Measurements from ENCODE around the gene ATP8A1. TPM values are rescaled to one million over a fixed set of nuclear protein-coding genes. Genes with fewer than 3 reads are reported as not detected.

The ATP8A1 gene
- total RNA-seq, 1 experiment from 2014 or later = 14.3 TPM

DNA sequence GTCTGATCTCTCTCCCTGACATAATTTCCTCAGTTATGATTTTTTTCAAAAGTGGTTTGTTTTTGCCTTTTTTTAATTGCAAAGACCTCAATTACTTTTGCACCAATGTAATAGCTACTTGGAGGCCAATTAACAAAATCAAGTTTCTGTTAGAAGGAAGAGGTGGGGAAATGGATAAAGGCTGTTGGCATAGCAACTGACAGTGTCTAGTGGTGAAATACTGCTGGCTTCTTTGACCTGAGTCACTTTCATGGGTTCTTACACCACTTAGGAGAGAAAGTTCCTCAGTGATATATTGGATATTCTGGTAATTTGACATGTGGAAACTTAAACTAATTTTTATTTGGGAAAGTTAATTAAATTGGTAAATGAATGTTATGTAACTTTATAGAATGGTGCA lies 26.5 kb upstream of the ATP8A1 start:
- no peaks in the 10 kb centered on the region for H3K4me1 Mint-ChIP-seq
- ChIA-PET POLR2A (no interaction called here), CTCF (no interaction called here)
- H3K9me3 Mint-ChIP-seq = 0 out of 2 replicates have a peak, but pooled peaks cover 3% of the 10 kb centered on the region
- H3K27ac Mint-ChIP-seq = no peak overlapping the region
- DNase-seq (ENCODE audit: low spot score) (no peak), ATAC-seq (no peak)
- H3K4me3 Mint-ChIP-seq = no peak overlapping the region
- H3K27me3 Mint-ChIP-seq (ENCODE audit: low read depth) = no peaks in the 10 kb centered on the region
- TF ChIP-seq TEAD4 (CRISPR knock-in tag; IDR thresholded peaks at IDR 0.05) (no peak), ZNF138 (CRISPR knock-in tag; conservative IDR thresholded peaks at IDR 0.05) (no peak), ATF1 (CRISPR knock-in tag; IDR thresholded peaks at IDR 0.05) (no peak), ZNF317 (CRISPR knock-in tag; IDR thresholded peaks at IDR 0.05; ENCODE audit: borderline replicate concordance, low read depth) (no peak), NFATC4 (CRISPR knock-in tag; IDR thresholded peaks at IDR 0.05) (no peak), ELF4 (CRISPR knock-in tag; IDR thresholded peaks at IDR 0.05; ENCODE audit: low read depth) (no peak), PRRX2 (CRISPR knock-in tag; IDR thresholded peaks at IDR 0.05) (no peak), GRHL2 (CRISPR knock-in tag; IDR thresholded peaks at IDR 0.05; ENCODE audit: insufficient replicate concordance, severe bottlenecking) (no peak), ETV6 (CRISPR knock-in tag; IDR thresholded peaks at IDR 0.05) (no peak), JUN (CRISPR knock-in tag; IDR thresholded peaks at IDR 0.05) (no peak), SMAD4 (CRISPR knock-in tag; IDR thresholded peaks at IDR 0.05) (no peak), RORB (CRISPR knock-in tag; IDR thresholded peaks at IDR 0.05) (no peak), ZBTB21 (CRISPR knock-in tag; IDR thresholded peaks at IDR 0.05; ENCODE audit: borderline replicate concordance) (no peak), HMGA2 (CRISPR knock-in tag; IDR thresholded peaks at IDR 0.05) (no peak), RELA (CRISPR knock-in tag; IDR thresholded peaks at IDR 0.05; ENCODE audit: borderline replicate concordance) (no peak), ZNF671 (CRISPR knock-in tag; IDR thresholded peaks at IDR 0.05) (no peak)
- TF ChIP-seq, protein P1, sequence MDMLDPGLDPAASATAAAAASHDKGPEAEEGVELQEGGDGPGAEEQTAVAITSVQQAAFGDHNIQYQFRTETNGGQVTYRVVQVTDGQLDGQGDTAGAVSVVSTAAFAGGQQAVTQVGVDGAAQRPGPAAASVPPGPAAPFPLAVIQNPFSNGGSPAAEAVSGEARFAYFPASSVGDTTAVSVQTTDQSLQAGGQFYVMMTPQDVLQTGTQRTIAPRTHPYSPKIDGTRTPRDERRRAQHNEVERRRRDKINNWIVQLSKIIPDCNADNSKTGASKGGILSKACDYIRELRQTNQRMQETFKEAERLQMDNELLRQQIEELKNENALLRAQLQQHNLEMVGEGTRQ (CRISPR knock-in tag; IDR thresholded peaks at IDR 0.05) = no peak
- TF ChIP-seq, protein P2, sequence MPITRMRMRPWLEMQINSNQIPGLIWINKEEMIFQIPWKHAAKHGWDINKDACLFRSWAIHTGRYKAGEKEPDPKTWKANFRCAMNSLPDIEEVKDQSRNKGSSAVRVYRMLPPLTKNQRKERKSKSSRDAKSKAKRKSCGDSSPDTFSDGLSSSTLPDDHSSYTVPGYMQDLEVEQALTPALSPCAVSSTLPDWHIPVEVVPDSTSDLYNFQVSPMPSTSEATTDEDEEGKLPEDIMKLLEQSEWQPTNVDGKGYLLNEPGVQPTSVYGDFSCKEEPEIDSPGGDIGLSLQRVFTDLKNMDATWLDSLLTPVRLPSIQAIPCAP (CRISPR knock-in tag; IDR thresholded peaks at IDR 0.05) = no peak
- TF ChIP-seq, protein P3, sequence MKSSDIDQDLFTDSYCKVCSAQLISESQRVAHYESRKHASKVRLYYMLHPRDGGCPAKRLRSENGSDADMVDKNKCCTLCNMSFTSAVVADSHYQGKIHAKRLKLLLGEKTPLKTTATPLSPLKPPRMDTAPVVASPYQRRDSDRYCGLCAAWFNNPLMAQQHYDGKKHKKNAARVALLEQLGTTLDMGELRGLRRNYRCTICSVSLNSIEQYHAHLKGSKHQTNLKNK (CRISPR knock-in tag; IDR thresholded peaks at IDR 0.05) = no peak
- H3K36me3 Mint-ChIP-seq = no peaks in the 10 kb centered on the region

DNA sequence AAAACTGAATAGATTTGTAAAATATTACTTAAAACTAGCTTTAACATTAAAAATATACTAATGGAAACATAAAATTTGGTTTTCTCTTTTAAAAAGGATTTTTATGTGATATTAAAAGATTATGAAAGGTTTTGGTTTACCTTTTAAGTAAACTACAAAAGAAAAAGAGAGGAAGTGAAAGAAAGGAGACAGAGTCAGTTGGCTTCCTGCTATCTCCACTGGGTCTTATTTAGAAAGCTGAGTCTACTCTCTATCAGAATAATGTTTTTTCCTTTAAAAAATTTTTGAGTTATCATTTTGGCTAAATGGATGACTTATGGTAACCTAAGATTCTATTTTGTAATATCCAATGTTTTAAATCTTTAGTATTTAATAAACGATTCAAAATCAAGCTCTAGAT lies 21.6 kb upstream of the ATP8A1 start:
- ChIA-PET POLR2A (interaction anchor here (0.7 kb wide), 1 partner anchor 243 kb away, joined by 4 read pairs; no protein-coding TSS in a partner anchor), CTCF (no interaction called here)
- Mint-ChIP-seq H3K4me1 (peaks cover 7% of the 10 kb centered on the region), H3K9me3 (peaks cover 10% of the 10 kb centered on the region), H3K4me3 (no peak overlapping the region), H3K36me3 (no peaks in the 10 kb centered on the region), H3K27me3 (ENCODE audit: low read depth) (no peaks in the 10 kb centered on the region), H3K27ac (no peak overlapping the region)
- DNase-seq (ENCODE audit: low spot score) (no peak), ATAC-seq (no peak)
- TF ChIP-seq GTF2I (CRISPR knock-in tag; conservative IDR thresholded peaks at IDR 0.05) = no peak
- TF ChIP-seq, protein P4, sequence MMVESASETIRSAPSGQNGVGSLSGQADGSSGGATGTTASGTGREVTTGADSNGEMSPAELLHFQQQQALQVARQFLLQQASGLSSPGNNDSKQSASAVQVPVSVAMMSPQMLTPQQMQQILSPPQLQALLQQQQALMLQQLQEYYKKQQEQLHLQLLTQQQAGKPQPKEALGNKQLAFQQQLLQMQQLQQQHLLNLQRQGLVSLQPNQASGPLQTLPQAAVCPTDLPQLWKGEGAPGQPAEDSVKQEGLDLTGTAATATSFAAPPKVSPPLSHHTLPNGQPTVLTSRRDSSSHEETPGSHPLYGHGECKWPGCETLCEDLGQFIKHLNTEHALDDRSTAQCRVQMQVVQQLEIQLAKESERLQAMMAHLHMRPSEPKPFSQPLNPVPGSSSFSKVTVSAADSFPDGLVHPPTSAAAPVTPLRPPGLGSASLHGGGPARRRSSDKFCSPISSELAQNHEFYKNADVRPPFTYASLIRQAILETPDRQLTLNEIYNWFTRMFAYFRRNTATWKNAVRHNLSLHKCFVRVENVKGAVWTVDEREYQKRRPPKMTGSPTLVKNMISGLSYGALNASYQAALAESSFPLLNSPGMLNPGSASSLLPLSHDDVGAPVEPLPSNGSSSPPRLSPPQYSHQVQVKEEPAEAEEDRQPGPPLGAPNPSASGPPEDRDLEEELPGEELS (CRISPR knock-in tag; IDR thresholded peaks at IDR 0.05) = no peak
- no peak for TF ChIP-seq CBFB (CRISPR knock-in tag; IDR thresholded peaks at IDR 0.05; ENCODE audit: low read depth)
- TF ChIP-seq, protein P5, sequence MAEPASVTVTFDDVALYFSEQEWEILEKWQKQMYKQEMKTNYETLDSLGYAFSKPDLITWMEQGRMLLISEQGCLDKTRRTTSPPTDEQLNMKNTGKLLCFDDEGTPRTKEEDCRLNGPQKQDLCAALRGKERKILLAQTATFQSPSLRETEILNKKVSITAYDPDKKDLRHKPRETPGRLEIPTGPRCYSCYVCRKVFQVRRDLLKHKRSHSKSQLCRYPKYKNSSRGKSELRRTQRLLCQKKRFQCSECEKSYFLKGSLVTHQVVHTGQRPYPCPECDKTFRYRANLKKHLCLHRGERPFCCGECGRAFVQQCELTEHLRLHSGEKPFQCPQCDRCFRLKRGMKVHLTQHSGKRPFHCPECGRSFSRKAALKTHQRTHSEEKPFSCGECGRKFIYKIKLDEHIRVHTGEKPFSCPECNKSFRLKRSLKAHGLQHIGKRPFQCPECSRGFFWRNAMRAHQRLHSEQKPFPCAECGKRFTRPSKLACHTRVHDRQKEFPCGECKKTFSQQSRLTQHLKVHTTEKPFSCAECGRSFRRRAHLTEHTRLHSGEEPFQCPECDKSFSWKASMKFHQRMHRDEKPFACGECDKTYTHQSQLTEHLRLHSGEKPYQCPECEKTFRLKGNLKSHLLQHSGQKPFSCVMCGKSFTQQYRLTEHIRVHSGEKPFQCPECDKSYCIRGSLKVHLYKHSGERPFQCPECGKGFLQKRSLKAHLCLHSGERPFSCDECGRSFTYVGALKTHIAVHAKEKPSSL (CRISPR knock-in tag; conservative IDR thresholded peaks at IDR 0.05) = no peak
- TF ChIP-seq, protein P2 (CRISPR knock-in tag; IDR thresholded peaks at IDR 0.05) = no peak
- TF ChIP-seq, protein P3 (CRISPR knock-in tag; IDR thresholded peaks at IDR 0.05) = no peak
- no peak for TF ChIP-seq JAZF1 (CRISPR knock-in tag; IDR thresholded peaks at IDR 0.05)
- TF ChIP-seq NFYB (CRISPR knock-in tag; conservative IDR thresholded peaks at IDR 0.05; ENCODE audit: low read depth) = no peak
- TF ChIP-seq, protein P6, sequence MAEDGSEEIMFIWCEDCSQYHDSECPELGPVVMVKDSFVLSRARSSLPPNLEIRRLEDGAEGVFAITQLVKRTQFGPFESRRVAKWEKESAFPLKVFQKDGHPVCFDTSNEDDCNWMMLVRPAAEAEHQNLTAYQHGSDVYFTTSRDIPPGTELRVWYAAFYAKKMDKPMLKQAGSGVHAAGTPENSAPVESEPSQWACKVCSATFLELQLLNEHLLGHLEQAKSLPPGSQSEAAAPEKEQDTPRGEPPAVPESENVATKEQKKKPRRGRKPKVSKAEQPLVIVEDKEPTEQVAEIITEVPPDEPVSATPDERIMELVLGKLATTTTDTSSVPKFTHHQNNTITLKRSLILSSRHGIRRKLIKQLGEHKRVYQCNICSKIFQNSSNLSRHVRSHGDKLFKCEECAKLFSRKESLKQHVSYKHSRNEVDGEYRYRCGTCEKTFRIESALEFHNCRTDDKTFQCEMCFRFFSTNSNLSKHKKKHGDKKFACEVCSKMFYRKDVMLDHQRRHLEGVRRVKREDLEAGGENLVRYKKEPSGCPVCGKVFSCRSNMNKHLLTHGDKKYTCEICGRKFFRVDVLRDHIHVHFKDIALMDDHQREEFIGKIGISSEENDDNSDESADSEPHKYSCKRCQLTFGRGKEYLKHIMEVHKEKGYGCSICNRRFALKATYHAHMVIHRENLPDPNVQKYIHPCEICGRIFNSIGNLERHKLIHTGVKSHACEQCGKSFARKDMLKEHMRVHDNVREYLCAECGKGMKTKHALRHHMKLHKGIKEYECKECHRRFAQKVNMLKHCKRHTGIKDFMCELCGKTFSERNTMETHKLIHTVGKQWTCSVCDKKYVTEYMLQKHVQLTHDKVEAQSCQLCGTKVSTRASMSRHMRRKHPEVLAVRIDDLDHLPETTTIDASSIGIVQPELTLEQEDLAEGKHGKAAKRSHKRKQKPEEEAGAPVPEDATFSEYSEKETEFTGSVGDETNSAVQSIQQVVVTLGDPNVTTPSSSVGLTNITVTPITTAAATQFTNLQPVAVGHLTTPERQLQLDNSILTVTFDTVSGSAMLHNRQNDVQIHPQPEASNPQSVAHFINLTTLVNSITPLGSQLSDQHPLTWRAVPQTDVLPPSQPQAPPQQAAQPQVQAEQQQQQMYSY (CRISPR knock-in tag; IDR thresholded peaks at IDR 0.05) = no peak
- no peak for TF ChIP-seq KAT7 (CRISPR knock-in tag; IDR thresholded peaks at IDR 0.05; ENCODE audit: borderline replicate concordance)
